AG09319 (cell line): Measurements from ENCODE around the gene EPHA10.

Experiments
- DNase-seq: peaks from one replicate; pipeline ENCODE4 v3.0.0-alpha.2; 2010; ENCODE audit warnings: low read depth; ENCODE audit errors: extremely low read depth
- CTCF ChIP-seq: IDR thresholded peaks from 2 replicates; pipeline ENCODE4 v1.5.1; 2011; ENCODE audit warnings: low read depth, mild to moderate bottlenecking, inconsistent platforms, low read length, moderate library complexity

Gene EPHA10

GRCh38 chr1:37703061-37703460 is 61.9 kb downstream of the EPHA10 start:
- no peak for DNase-seq
- TF ChIP-seq CTCF = no peak

- no peak for TF ChIP-seq CTCF
- no peak for DNase-seq
These were observed 63.9 kb downstream of the EPHA10 start for GRCh38 chr1:37701051-37701450.

- no peak for TF ChIP-seq CTCF
- DNase-seq = no peak
These were observed 65.8 kb downstream of the EPHA10 start for GRCh38 chr1:37699147-37699546.

- no peak for TF ChIP-seq CTCF
- no peak for DNase-seq
These were observed 67.2 kb downstream of the EPHA10 start for GRCh38 chr1:37697737-37698136.

- TF ChIP-seq CTCF = no peak
- no peak for DNase-seq
These were observed 67.8 kb downstream of the EPHA10 start for GRCh38 chr1:37697090-37697489.

GRCh38 chr1:37692834-37693175 is 72.1 kb downstream of the EPHA10 start:
- TF ChIP-seq CTCF = no peak
- no peak for DNase-seq

- peak; percentile 79 for TF ChIP-seq CTCF
- peak; percentile 93 for DNase-seq
These were observed 72.7 kb downstream of the EPHA10 start, which contains the start of gene CDCA8 for GRCh38 chr1:37692078-37692833. TSS of gene CDCA8 (plus strand) at chr1:37692516. CDS start at chr1:37692691, 175 bp downstream.
